ENCODE data around the gene TPRG1L. TPM values are rescaled to one million over a fixed set of nuclear protein-coding genes. Genes with fewer than 3 reads are reported as not detected.

Gene TPRG1L
- total RNA-seq, 3 donors from 2014 or later (not counting 1 experiment from before 2014, with no cell fraction given) = 36.2 to 46.7 (median 37.9) TPM

DNA sequence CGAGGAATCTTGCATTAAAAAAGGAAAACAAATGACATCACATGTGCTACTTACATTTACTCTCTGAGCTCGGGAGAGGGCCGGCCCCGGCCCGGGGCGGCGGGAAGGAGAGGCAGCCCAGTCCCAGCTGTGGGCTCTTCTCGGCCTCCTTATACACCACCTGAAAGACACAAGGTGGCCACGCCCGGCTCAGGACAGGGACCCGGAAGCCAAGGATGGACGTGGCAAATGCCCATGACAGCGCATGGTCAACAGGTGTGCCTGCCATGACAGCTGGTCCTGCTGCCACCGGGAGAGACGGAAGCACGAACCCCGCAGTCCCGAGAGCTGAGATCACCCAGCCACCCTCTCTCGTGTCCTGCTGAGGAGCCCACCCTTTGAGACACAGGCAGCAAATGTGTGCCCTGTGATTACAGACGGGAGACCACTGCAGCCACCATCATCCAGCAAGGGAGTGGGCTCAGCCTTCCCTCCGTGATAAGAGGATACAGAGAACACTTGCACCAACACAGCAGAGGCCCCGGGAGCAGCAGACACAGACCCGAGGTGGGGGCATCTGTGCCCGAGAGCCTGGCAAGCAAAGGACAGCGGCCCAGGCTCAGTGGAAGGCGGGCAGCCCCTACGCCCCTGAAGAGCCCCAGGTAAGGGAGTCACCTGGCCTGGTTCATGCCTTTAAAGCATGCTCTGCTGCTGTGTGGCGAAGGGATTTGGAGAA, 8.7 kb downstream of the TPRG1L start:
- H3K36me3 ChIP-seq (ENCODE audit: control insufficient read depth, insufficient read depth, low read length) = peaks cover 52% of the 10 kb centered on the region
- no peak for DNase-seq
- Mint-ChIP-seq H3K36me3 (peaks cover 9% of the 10 kb centered on the region), H3K4me1 (no peaks in the 10 kb centered on the region), H3K27ac (no peak overlapping the region), H3K9me3 (no peaks in the 10 kb centered on the region), H3K27me3 (ENCODE audit: low read depth in 2 of 2) (no peaks in the 10 kb centered on the region), H3K4me3 (no peak overlapping the region)
- no peak overlapping the region for H3K27ac ChIP-seq (ENCODE audit: low read length)
- H3K27me3 ChIP-seq (ENCODE audit: control insufficient read depth, insufficient read depth, low read length) = no peaks in the 10 kb centered on the region
- WGBS (ENCODE audit: insufficient coverage) = 97% methylated on average over 28 of the region's 28 CpGs
- intact Hi-C loops (cut with micrococcal nuclease) = no loop called here
- no peaks in the 10 kb centered on the region for H3K4me1 ChIP-seq (ENCODE audit: control insufficient read depth, insufficient read depth, low read length)
- no peaks in the 10 kb centered on the region for H3K9me3 ChIP-seq (ENCODE audit: control insufficient read depth, insufficient read depth, low read length)
- H3K4me3 ChIP-seq (ENCODE audit: low read length) = no peak overlapping the region
- ATAC-seq = no peak
- TF ChIP-seq, protein P1, sequence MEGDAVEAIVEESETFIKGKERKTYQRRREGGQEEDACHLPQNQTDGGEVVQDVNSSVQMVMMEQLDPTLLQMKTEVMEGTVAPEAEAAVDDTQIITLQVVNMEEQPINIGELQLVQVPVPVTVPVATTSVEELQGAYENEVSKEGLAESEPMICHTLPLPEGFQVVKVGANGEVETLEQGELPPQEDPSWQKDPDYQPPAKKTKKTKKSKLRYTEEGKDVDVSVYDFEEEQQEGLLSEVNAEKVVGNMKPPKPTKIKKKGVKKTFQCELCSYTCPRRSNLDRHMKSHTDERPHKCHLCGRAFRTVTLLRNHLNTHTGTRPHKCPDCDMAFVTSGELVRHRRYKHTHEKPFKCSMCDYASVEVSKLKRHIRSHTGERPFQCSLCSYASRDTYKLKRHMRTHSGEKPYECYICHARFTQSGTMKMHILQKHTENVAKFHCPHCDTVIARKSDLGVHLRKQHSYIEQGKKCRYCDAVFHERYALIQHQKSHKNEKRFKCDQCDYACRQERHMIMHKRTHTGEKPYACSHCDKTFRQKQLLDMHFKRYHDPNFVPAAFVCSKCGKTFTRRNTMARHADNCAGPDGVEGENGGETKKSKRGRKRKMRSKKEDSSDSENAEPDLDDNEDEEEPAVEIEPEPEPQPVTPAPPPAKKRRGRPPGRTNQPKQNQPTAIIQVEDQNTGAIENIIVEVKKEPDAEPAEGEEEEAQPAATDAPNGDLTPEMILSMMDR (IDR thresholded peaks at IDR 0.05) = no peak

DNA sequence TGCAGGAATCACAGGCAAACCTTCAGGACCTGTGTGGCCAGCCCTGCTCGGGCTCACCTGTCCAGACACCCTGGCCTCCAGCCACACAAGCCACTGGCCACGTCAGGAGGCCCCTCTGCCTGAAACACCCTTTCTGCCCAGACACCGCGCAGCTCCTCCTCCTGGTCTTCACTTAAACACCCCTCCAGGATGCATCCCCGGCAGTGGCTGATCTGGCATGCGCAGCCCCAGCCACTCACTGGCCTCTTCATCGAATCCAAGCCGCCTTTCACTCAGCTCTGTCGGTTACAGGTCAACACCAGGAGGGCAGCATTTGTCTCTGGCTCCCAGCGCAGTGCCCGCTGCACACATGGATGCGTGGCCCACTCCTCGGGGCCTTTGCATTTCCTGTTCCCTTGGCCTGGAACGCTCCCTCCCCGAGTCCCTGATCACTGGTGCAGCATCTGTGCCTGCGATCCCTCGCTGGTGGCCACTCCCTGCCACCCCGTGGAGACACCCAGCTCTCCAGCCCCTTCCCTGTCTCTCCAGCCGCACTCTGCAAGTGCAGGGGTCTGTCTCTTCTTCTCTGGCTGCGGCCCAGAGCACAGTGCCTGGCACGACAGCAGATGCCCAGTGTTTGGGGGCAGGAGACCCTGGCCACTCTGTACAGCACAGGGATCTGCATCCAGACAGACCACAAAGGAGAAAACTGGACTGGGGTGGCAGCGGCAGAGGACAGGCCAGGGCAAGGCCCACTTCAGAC, 9.4 kb downstream of the TPRG1L start:
- no peaks in the 10 kb centered on the region for H3K9me3 ChIP-seq (ENCODE audit: control insufficient read depth, insufficient read depth, low read length)
- Mint-ChIP-seq H3K9me3 (no peaks in the 10 kb centered on the region), H3K27ac (no peak overlapping the region), H3K36me3 (peaks cover 9% of the 10 kb centered on the region), H3K4me3 (no peak overlapping the region), H3K4me1 (no peaks in the 10 kb centered on the region), H3K27me3 (ENCODE audit: low read depth in 2 of 2) (no peaks in the 10 kb centered on the region)
- H3K27ac ChIP-seq (ENCODE audit: low read length) = no peak overlapping the region
- no peaks in the 10 kb centered on the region for H3K4me1 ChIP-seq (ENCODE audit: control insufficient read depth, insufficient read depth, low read length)
- H3K27me3 ChIP-seq (ENCODE audit: control insufficient read depth, insufficient read depth, low read length) = no peaks in the 10 kb centered on the region
- TF ChIP-seq, protein P1 (IDR thresholded peaks at IDR 0.05) = no peak
- DNase-seq (no peak), ATAC-seq (no peak)
- WGBS (ENCODE audit: insufficient coverage) = 97% methylated on average over 22 of the region's 22 CpGs
- peaks cover 48% of the 10 kb centered on the region for H3K36me3 ChIP-seq (ENCODE audit: control insufficient read depth, insufficient read depth, low read length)
- H3K4me3 ChIP-seq (ENCODE audit: low read length) = no peak overlapping the region
- intact Hi-C loops (cut with micrococcal nuclease) = no loop called here

DNA sequence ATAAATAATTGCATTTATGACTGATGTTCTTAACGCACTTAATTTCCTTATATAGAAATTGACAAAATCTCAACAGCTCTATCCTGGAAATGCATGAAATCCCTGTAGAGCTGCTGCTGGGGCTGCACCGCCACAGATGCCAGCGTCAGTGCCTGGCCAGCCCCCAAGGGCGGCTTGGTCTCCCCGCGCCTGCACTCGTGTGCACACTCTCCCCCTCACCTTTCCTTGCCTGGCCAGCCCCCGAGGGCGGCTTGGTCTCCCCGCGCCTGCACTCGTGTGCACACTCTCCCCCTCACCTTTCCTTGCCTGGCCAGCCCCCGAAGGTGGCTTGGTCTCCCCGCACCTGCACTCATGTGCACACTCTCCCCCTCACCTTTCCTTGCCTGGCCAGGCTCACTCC, 11.3 kb downstream of the TPRG1L start:
- 97% methylated on average over 14 of the region's 14 CpGs for WGBS (ENCODE audit: insufficient coverage)
- Histone ChIP-seq H3K27me3 (ENCODE audit: control insufficient read depth, insufficient read depth, low read length) (no peaks in the 10 kb centered on the region), H3K27ac (ENCODE audit: low read length) (no peak overlapping the region), H3K9me3 (ENCODE audit: control insufficient read depth, insufficient read depth, low read length) (no peaks in the 10 kb centered on the region), H3K4me1 (ENCODE audit: control insufficient read depth, insufficient read depth, low read length) (no peaks in the 10 kb centered on the region), H3K4me3 (ENCODE audit: low read length) (no peak overlapping the region), H3K36me3 (ENCODE audit: control insufficient read depth, insufficient read depth, low read length) (peaks cover 51% of the 10 kb centered on the region)
- H3K4me1 Mint-ChIP-seq = no peaks in the 10 kb centered on the region
- intact Hi-C loops (cut with micrococcal nuclease) = no loop called here
- TF ChIP-seq, protein P1 (IDR thresholded peaks at IDR 0.05) = no peak
- DNase-seq (no peak), ATAC-seq (no peak)
- no peak overlapping the region for H3K27ac Mint-ChIP-seq
- no peaks in the 10 kb centered on the region for H3K27me3 Mint-ChIP-seq (ENCODE audit: low read depth in 2 of 2)
- peaks cover 9% of the 10 kb centered on the region for H3K36me3 Mint-ChIP-seq
- no peak overlapping the region for H3K4me3 Mint-ChIP-seq
- no peaks in the 10 kb centered on the region for H3K9me3 Mint-ChIP-seq

Measured in natural killer cell (primary cell).